GM21515 (cell line): ENCODE results near the gene MEIS2.

Experiments used
- ATAC-seq: cut with Tn5 transposase; IDR thresholded peaks from one replicate; pipeline ENCODE4 v1.9.1; 2021; ENCODE audit not compliant: unreplicated experiment

Gene MEIS2

GRCh38 chr15:36966708-36967107 lies 133.6 kb downstream of the MEIS2 start:
- ATAC-seq, result no peak

GRCh38 chr15:36965570-36966342 lies 134.6 kb downstream of the MEIS2 start:
- ATAC-seq, result no peak

GRCh38 chr15:36964626-36965025 lies 135.7 kb downstream of the MEIS2 start:
- no peak for ATAC-seq

- ATAC-seq, result no peak
Observed at GRCh38 chr15:36961956-36962355, 138.4 kb downstream of the MEIS2 start.

- ATAC-seq, result no peak
Observed at GRCh38 chr15:36960947-36961227, 139.5 kb downstream of the MEIS2 start.

GRCh38 chr15:36960179-36960946 lies 140.0 kb downstream of the MEIS2 start:
- ATAC-seq, result no peak

GRCh38 chr15:36959746-36960145 lies 140.6 kb downstream of the MEIS2 start:
- no peak for ATAC-seq

GRCh38 chr15:36958606-36959005 lies 141.7 kb downstream of the MEIS2 start:
- no peak for ATAC-seq

- ATAC-seq, result no peak
Observed at GRCh38 chr15:36954486-36954885, 145.9 kb downstream of the MEIS2 start.

GRCh38 chr15:36953346-36953745 lies 147.0 kb downstream of the MEIS2 start:
- ATAC-seq, result no peak

GRCh38 chr15:36951731-36952247 lies 148.6 kb downstream of the MEIS2 start:
- no peak for ATAC-seq

- ATAC-seq, result no peak
Observed at GRCh38 chr15:36950371-36950770, 150.0 kb downstream of the MEIS2 start.

GRCh38 chr15:36948982-36949381 lies 151.4 kb downstream of the MEIS2 start:
- ATAC-seq, result no peak

- ATAC-seq, result no peak
Observed at GRCh38 chr15:36947035-36947719, 153.2 kb downstream of the MEIS2 start.

GRCh38 chr15:36944442-36944841 lies 155.9 kb downstream of the MEIS2 start:
- ATAC-seq, result no peak

GRCh38 chr15:36943508-36944361 lies 156.6 kb downstream of the MEIS2 start:
- no peak for ATAC-seq

- ATAC-seq, result no peak
Observed at GRCh38 chr15:36942248-36942827, 158.0 kb downstream of the MEIS2 start.

GRCh38 chr15:36941798-36942197 lies 158.6 kb downstream of the MEIS2 start:
- ATAC-seq, result no peak

- no peak for ATAC-seq
Observed at GRCh38 chr15:36940636-36941260, 159.6 kb downstream of the MEIS2 start.

GRCh38 chr15:36940219-36940618 lies 160.1 kb downstream of the MEIS2 start:
- ATAC-seq, result no peak
